ENCODE measurements around the gene LBX1. TPM values are rescaled to one million over a fixed set of nuclear protein-coding genes. Genes with fewer than 3 reads are reported as not detected.
A peak's percentile ranks its signal among the peaks of the same experiment; 100 is the strongest.

The LBX1 gene
- polyA plus RNA-seq, 2 of the 4 experiments (the other 2 are of a cell fraction), result not detected

- CTCF ChIA-PET, result no interaction called here
Observed at GRCh38 chr10:101246639-101247038, 17.4 kb upstream of the LBX1 start.

GRCh38 chr10:101244321-101245050 lies 15.2 kb upstream of the LBX1 start:
- POLR2A ChIA-PET, result no interaction called here
- peak overlapping the region; percentile 37 to 70; a peak in 5 of 6 replicates for H3K27ac ChIP-seq
- no peaks in the 10 kb centered on the region for H3K9me3 ChIP-seq
- ATAC-seq, result peak; percentile 65 to 87; a peak in 5 of 6 replicates
- peak; percentile 51; the same call in 1 of the 2 replicates for TF ChIP-seq MAX (IDR thresholded peaks at IDR 0.05)
- no peak for TF ChIP-seq GATA3 (IDR thresholded peaks at IDR 0.05; ENCODE audit: borderline replicate concordance)
- TF ChIP-seq FOSL2 (IDR thresholded peaks at IDR 0.05), result peak; percentile 44; the same call in 1 of the 2 replicates
- peak; percentile 77 for TF ChIP-seq FOSL2 (CRISPR knock-in tag; IDR thresholded peaks at IDR 0.05)
- peak; percentile 60 to 72 for DNase-seq (ENCODE audit: low read depth in 1 of 2, low spot score in 1 of 2)
- H3K4me3 ChIP-seq, result no peak overlapping the region
- peak overlapping the region; percentile 50 for H3K4me2 ChIP-seq
- CTCF ChIA-PET, result interaction anchor here (0.9 to 4.3 kb wide), 9 partner anchors 10 to 222 kb away, joined by 3 to 21 read pairs (median 4); no protein-coding TSS in a partner anchor
- no peak for FAIRE-seq
- 43% methylated on average over 9 of the region's 9 CpGs for WGBS (ENCODE audit: missing lambda C conversion rate)
- H3K4me1 ChIP-seq, result peaks cover 13% of the 10 kb centered on the region

More at GRCh38 chr10:101246639-101247038, 17.4 kb upstream of the LBX1 start:
- ATAC-seq (no peak), DNase-seq (ENCODE audit: low read depth in 1 of 2, low spot score in 1 of 2) (no peak), FAIRE-seq (no peak)
- H3K4me2 ChIP-seq, result no peak overlapping the region
- H3K4me1 ChIP-seq, result peaks cover 13% of the 10 kb centered on the region
- no peak overlapping the region for H3K27ac ChIP-seq
- TF ChIP-seq HOXA7 (CRISPR knock-in tag; IDR thresholded peaks at IDR 0.05) (no peak), NFE2L2 (conservative IDR thresholded peaks at IDR 0.05; ENCODE audit: low read length) (no peak), NPAS2 (CRISPR knock-in tag; IDR thresholded peaks at IDR 0.05; ENCODE audit: borderline replicate concordance) (no peak), FOSB (CRISPR knock-in tag; IDR thresholded peaks at IDR 0.05) (no peak), EHF (CRISPR knock-in tag; IDR thresholded peaks at IDR 0.05) (no peak), HEYL (CRISPR knock-in tag; IDR thresholded peaks at IDR 0.05) (no peak), POLR2AphosphoS2 (conservative IDR thresholded peaks at IDR 0.05; ENCODE audit: low read length) (no peak), RCOR1 (IDR thresholded peaks at IDR 0.05; ENCODE audit: low read depth, low read length) (no peak), SMC3 (IDR thresholded peaks at IDR 0.05) (no peak), MAFK (IDR thresholded peaks at IDR 0.05; ENCODE audit: partially characterized antibody) (no peak), SREBF2 (IDR thresholded peaks at IDR 0.05) (no peak)
- POLR2A ChIA-PET, result no interaction called here
- no peak overlapping the region for H3K4me3 ChIP-seq
- H3K9me3 ChIP-seq, result no peaks in the 10 kb centered on the region
- 75% methylated on average over 2 of the region's 2 CpGs for WGBS (ENCODE audit: missing lambda C conversion rate)

DNA sequence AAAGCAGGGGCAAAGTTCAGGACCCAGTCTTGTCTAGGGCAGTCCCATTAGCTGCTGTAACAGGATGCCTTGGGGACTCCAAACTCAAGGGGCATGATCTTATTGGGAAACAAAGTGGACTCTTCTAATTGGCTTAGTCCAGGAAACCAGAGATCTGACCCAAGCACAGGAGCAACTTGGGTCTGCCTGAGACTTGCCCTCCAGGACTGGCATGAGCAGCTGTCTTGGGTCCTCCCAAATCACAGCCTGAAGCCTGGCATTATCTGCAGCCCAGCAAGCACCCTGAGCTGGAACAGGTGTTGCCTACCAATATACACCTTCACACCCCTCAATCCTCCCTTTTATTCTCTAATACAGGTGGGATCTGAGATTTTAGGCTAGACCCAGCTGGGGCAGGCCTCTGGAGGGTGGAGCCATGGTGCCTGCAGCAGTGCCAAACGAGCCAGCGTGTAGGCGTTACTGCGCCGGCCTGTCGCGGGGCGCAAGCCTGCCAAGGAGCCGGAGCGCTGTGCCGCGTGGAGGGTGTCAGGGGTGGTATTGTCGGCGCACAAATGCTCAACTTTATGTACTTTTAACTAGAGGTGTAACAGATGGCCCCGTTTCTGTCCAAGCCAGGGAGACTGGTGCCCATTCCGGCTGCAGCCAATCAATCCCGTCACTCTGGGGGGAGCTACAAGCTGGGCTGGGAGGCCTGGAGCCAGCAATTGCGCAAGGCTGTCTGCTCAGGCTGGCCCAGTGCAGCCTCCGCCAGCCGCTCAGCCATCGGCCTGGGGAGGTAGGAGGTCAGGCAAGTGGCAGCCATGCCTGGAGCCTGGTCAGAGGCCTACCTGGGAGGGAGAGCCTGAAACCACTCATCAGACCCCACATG lies 12.8 kb upstream of the LBX1 start:
- ChIA-PET CTCF (interaction anchor here (0.8 to 4.3 kb wide), 7 partner anchors 9 to 100 kb away, joined by 3 to 21 read pairs (median 4); no protein-coding TSS in a partner anchor), POLR2A (no interaction called here)
- TF ChIP-seq ZNF302 (CRISPR knock-in tag; IDR thresholded peaks at IDR 0.05) (no peak), MAFK (IDR thresholded peaks at IDR 0.05; ENCODE audit: partially characterized antibody) (no peak), CEBPB (IDR thresholded peaks at IDR 0.05) (peak in 1 of 2 experiments; percentile 19; a peak in 1 of 4 replicates), EP300 (IDR thresholded peaks at IDR 0.05) (no peak), HOXB5 (CRISPR knock-in tag; IDR thresholded peaks at IDR 0.05) (no peak), CHD2 (IDR thresholded peaks at IDR 0.05; ENCODE audit: low read length, partially characterized antibody) (no peak), KDM5A (IDR thresholded peaks at IDR 0.05) (no peak), ZC3H11A (IDR thresholded peaks at IDR 0.05) (no peak)
- H3K4me3 ChIP-seq, result no peak overlapping the region
- no peak for ATAC-seq
- H3K9me3 ChIP-seq, result no peaks in the 10 kb centered on the region
- H3K27ac ChIP-seq, result no peak overlapping the region
- 92% methylated on average over 15 of the region's 21 CpGs for WGBS (ENCODE audit: missing lambda C conversion rate)
- no peak for DNase-seq (ENCODE audit: low read depth in 1 of 2, low spot score in 1 of 2)
- H3K4me1 ChIP-seq, result peaks cover 13% of the 10 kb centered on the region
- FAIRE-seq, result no peak
- H3K4me2 ChIP-seq, result no peak overlapping the region

Data from A549 (cell line).